Testis (tissue), 3 donors: ENCODE results near the gene TXLNB. TPM values are rescaled to one million over a fixed set of nuclear protein-coding genes. Genes with fewer than 3 reads are reported as not detected.

ENCODE experiments used
- DNase-seq: peaks from one replicate; pipeline ENCODE4 v3.0.0-alpha.2; 2019
- H3K27ac ChIP-seq, 2 donors: fragments of 200-600 bp; sonication (generic); one replicate each; pipeline ENCODE4 v1.5.1; 2019
- H3K27me3 ChIP-seq: fragments of 200-600 bp; sonication (generic); one replicate; pipeline ENCODE4 v1.5.1; 2019
- H3K36me3 ChIP-seq: fragments of 200-600 bp; sonication (generic); one replicate; pipeline ENCODE4 v1.5.1; 2017; ENCODE audit warnings: low read depth; ENCODE audit errors: missing control alignments
- H3K4me1 ChIP-seq: fragments of 200-600 bp; sonication (generic); one replicate; pipeline ENCODE4 v1.5.1; 2019
- H3K4me3 ChIP-seq, 2 donors: fragments of 200-600 bp; sonication (generic); one replicate each; pipeline ENCODE4 v1.5.1; 2017 to 2019
- H3K9me3 ChIP-seq: fragments of 200-600 bp; sonication (generic); one replicate; pipeline ENCODE4 v1.5.1; 2017
- POLR2A ChIP-seq: fragments of 450-650 bp; IDR thresholded peaks from one replicate; pipeline ENCODE4 v1.6.1; 2017; ENCODE audit warnings: antibody characterized with exemption, mild to moderate bottlenecking, moderate library complexity
- WGBS, 2 donors: methylation state at CpG; one replicate each; pipeline ENCODE4 v1.1.5; 2018; 5-methylcytosine and 5-hydroxymethylcytosine counted together
- intact Hi-C: fragments of 100-400 bp; cut with DNase I; formaldehyde crosslinking; loops from one replicate; pipeline ENCODE4 v1.15.1; 2023; ENCODE audit warnings: low total_unique reads
- polyA plus RNA-seq: library from polyadenylated mRNA; stranded (reverse); fragments of 350-450 nt; fragmentation: Illumina TruSeq; extraction: RNeasy Lipid Tissue Mini Kit (QIAGEN cat#74804); gene quantifications from one replicate; pipeline ENCODE4 v1.2.3, GENCODE V29; 2014; ENCODE audit warnings: low read depth, low replicate concordance; ENCODE audit not compliant: insufficient read depth
- total RNA-seq, 2 donors: library from RNA; depleted of rRNA; stranded (reverse); fragments of >200 nt; gene quantifications; one replicate each; pipeline ENCODE4 v1.2.3, GENCODE V29; 2016
- TF ChIP-seq, protein P1 (sequence below), 3 experiments: fragments of 450-650 bp in 2 of 3; fragments of 200-600 bp in 1 of 3; sonication (generic) in 1 of 3; IDR thresholded peaks; one replicate each; pipeline ENCODE4 v1.5.1; 2016 to 2019; ENCODE audit warnings: antibody characterized with exemption in 3 of 3, mild to moderate bottlenecking in 2 of 3, moderate library complexity in 1 of 3

Gene TXLNB
- total and polyA plus RNA-seq, 3 donors from 2014 or later = 3.7 to 4.5 (median 4.1) TPM

DNA sequence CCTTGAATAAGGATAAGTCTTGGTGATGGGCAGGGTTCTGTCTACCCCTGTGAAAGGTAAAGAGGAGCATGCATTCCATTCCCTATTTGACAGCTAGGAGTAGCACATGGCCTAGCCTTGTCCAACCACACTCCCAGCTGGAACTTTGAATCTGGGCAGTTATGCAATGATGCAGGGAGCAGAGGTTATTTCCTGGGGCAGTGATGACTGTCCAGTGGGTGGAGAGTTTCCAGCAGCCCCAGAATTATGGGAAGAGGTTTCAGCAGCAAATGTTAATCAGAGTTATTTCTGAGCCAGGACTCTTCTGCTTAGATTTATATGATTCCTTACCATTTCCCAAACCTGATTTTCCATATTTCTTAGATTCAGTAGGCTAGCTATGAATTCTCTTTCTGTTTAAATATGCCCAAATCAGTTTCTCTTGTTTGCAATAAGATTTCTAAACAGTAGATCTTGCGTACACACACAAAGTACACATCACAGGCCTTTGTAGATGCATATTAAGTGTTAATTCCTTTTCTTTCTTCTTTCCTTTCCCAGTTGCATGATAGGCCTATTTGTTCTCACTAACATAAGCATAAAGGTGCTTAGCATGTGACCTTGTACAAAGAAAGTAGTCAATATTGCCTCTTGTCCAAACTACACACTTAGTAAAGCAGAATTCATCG lies 17.3 kb upstream of the TXLNB start:
- WGBS, 2 donors = 96 to 97% methylated on average over 2 of the region's 2 CpGs
- Histone ChIP-seq H3K4me3 (no peak overlapping the region), H3K27ac (no peak overlapping the region), H3K4me1 (no peaks in the 10 kb centered on the region), H3K27me3 (no peaks in the 10 kb centered on the region), H3K9me3 (no peaks in the 10 kb centered on the region), H3K36me3 (no peaks in the 10 kb centered on the region)
- intact Hi-C loops = no loop called here
- TF ChIP-seq, protein P1, sequence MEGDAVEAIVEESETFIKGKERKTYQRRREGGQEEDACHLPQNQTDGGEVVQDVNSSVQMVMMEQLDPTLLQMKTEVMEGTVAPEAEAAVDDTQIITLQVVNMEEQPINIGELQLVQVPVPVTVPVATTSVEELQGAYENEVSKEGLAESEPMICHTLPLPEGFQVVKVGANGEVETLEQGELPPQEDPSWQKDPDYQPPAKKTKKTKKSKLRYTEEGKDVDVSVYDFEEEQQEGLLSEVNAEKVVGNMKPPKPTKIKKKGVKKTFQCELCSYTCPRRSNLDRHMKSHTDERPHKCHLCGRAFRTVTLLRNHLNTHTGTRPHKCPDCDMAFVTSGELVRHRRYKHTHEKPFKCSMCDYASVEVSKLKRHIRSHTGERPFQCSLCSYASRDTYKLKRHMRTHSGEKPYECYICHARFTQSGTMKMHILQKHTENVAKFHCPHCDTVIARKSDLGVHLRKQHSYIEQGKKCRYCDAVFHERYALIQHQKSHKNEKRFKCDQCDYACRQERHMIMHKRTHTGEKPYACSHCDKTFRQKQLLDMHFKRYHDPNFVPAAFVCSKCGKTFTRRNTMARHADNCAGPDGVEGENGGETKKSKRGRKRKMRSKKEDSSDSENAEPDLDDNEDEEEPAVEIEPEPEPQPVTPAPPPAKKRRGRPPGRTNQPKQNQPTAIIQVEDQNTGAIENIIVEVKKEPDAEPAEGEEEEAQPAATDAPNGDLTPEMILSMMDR (IDR thresholded peaks at IDR 0.05) = no peak
- no peak for TF ChIP-seq POLR2A
- no peak for DNase-seq

DNA sequence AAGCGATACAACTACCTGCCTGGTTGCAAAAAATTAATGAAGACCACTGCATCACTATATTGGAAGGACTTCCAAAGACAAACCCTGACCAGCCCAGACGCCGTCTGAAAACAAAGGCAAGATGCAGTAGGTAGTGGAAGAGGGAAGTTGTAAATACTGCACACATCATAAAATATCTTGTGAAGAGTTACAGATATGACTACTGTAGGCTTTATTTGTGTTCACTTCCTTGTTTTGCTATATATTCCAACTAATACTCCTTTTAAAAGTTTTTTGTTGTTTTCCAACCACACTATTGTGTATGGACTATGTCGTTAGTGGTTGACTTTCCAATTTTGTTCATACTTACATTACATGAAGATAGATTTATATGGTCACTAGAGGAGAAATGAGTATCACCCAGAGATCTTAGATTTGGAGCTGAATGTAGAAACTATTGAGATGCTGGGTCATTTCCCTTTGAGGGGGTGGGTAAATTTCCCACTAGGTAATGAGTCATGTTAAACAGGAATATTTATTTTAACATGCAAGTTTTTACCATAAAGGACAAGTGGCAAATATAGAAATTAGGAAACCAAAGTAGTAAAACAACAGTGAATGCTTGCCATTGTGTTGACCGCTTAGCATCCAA lies 16.6 kb upstream of the TXLNB start:
- Histone ChIP-seq H3K9me3 (no peaks in the 10 kb centered on the region), H3K4me1 (no peaks in the 10 kb centered on the region), H3K27me3 (no peaks in the 10 kb centered on the region), H3K36me3 (no peaks in the 10 kb centered on the region), H3K27ac (no peak overlapping the region), H3K4me3 (no peak overlapping the region)
- WGBS, 2 donors = 75 to 87% methylated on average over 5 of the region's 5 CpGs
- DNase-seq = no peak
- intact Hi-C loops = no loop called here
- TF ChIP-seq POLR2A = no peak
- TF ChIP-seq, protein P1 (IDR thresholded peaks at IDR 0.05) = no peak

DNA sequence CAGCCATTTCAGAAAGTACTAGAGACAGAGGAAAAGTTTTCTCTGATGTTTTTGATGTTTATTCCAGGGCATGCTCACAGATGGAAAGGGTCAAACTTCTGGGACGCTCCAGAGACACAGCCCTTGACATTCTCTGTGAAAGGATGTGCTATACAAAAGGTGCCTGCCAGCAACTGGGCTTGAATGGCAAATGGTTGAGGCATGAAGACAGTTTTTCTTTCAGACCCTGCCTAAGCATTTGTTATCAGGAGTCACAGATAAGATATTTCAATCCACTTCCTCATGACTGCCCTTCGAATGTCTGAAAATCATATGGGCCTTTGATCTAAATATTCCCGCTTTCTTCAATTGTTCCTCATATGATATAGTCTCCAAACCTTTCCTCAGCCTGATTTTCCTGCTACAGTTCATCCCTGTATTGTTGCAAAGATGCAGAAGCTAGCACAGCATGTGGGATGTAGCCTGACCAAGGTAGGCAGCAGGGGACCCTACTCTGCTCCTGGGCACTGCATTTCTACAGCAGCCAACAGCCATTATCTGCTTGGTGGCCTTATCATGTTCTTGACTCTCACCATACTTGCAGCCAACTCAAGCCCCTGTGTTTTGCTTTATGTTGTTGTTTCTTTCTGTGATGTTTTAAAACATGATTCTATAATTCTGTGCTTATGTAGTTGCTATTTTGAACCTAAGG lies 14.6 kb upstream of the TXLNB start:
- DNase-seq = no peak
- 72 to 80% methylated on average over 3 of the region's 3 CpGs for WGBS, 2 donors
- no peaks in the 10 kb centered on the region for H3K36me3 ChIP-seq
- intact Hi-C loops = no loop called here
- H3K27me3 ChIP-seq = no peaks in the 10 kb centered on the region
- no peak overlapping the region for H3K27ac ChIP-seq
- TF ChIP-seq POLR2A = no peak
- TF ChIP-seq, protein P1 (IDR thresholded peaks at IDR 0.05) = no peak
- no peaks in the 10 kb centered on the region for H3K9me3 ChIP-seq
- no peak overlapping the region for H3K4me3 ChIP-seq
- no peaks in the 10 kb centered on the region for H3K4me1 ChIP-seq

DNA sequence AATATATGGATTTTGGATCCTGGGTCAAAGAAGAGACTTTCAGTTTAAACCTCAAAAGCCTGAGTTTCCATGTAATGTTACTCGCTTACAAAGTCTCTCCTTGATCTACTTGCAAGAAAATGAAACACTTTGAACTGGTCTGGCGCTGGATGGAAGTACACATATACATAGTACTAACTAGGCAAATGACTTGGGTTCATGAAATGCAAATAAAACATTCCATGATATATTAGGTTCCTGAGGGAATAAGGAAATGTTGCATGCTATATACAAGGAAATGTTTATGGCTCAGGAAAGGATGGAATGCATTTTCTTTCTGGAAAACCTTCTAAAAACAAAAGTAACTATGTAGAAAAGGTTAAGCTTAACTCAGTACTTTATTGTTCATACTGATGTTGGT lies 11.4 kb upstream of the TXLNB start:
- Histone ChIP-seq H3K27me3 (no peaks in the 10 kb centered on the region), H3K36me3 (no peaks in the 10 kb centered on the region), H3K27ac (no peak overlapping the region), H3K4me1 (no peaks in the 10 kb centered on the region), H3K4me3 (no peak overlapping the region), H3K9me3 (no peaks in the 10 kb centered on the region)
- intact Hi-C loops = no loop called here
- DNase-seq = no peak
- TF ChIP-seq, protein P1 (IDR thresholded peaks at IDR 0.05) = no peak
- TF ChIP-seq POLR2A = no peak
- WGBS, 2 donors = 88 to 94% methylated on average over 2 of the region's 2 CpGs
